OCI-LY1 (cell line): ENCODE results near the gene FAM114A1.

Experiments used
- H2AFZ ChIP-seq: fragments of 200-600 bp; sonication (generic), shearing (Covaris generic); 2 replicates; pipeline ENCODE4 v1.6.0; 2014; ENCODE audit warnings: antibody characterized with exemption, mild to moderate bottlenecking, low read length
- H3F3A ChIP-seq: fragments of 200-600 bp; sonication (generic), shearing (Covaris generic); 2 replicates; pipeline ENCODE4 v1.6.0; 2014; ENCODE audit warnings: mild to moderate bottlenecking, antibody characterized with exemption, low read length, moderate library complexity; ENCODE audit not compliant: insufficient read depth
- H3K27ac ChIP-seq: fragments of 200-600 bp; sonication (generic); 2 replicates; pipeline ENCODE4 v1.5.1; 2014; ENCODE audit warnings: low read length, mixed run types, mild to moderate bottlenecking, low read depth; ENCODE audit not compliant: poor library complexity, severe bottlenecking
- H3K27me3 ChIP-seq: fragments of 200-600 bp; sonication (generic); 2 replicates; pipeline ENCODE4 v1.6.0; 2014; ENCODE audit warnings: antibody characterized with exemption, mild to moderate bottlenecking, low read length, moderate library complexity; ENCODE audit not compliant: insufficient read depth
- H3K36me3 ChIP-seq: fragments of 200-600 bp; sonication (generic); 2 replicates; pipeline ENCODE4 v1.6.1; 2014; ENCODE audit warnings: mild to moderate bottlenecking, antibody characterized with exemption, low read length, moderate library complexity, mixed read lengths; ENCODE audit not compliant: insufficient read depth
- H3K4me1 ChIP-seq: fragments of 200-600 bp; sonication (generic); 2 replicates; pipeline ENCODE4 v1.5.1; 2014; ENCODE audit warnings: mild to moderate bottlenecking, low read length, moderate library complexity; ENCODE audit not compliant: insufficient read depth, severe bottlenecking
- H3K4me2 ChIP-seq: fragments of 200-600 bp; sonication (generic), shearing (Covaris generic); 2 replicates; pipeline ENCODE4 v1.6.1; 2014; ENCODE audit warnings: low read length
- H3K4me3 ChIP-seq: fragments of 200-600 bp; sonication (generic); 2 replicates; pipeline ENCODE4 v1.5.1; 2014; ENCODE audit warnings: low read length, low read depth, mild to moderate bottlenecking, mixed read lengths; ENCODE audit not compliant: poor library complexity, severe bottlenecking
- H3K79me2 ChIP-seq: fragments of 200-600 bp; shearing (Covaris generic); 2 replicates; pipeline ENCODE4 v1.6.1; 2016; ENCODE audit warnings: mixed run types, low read length, mixed read lengths; ENCODE audit not compliant: insufficient read depth
- H3K9ac ChIP-seq: fragments of 200-600 bp; sonication (generic), shearing (Covaris generic); 2 replicates; pipeline ENCODE4 v1.6.1; 2014; ENCODE audit warnings: mild to moderate bottlenecking, low read length, mixed read lengths
- H3K9me2 ChIP-seq: fragments of 200-600 bp; sonication (generic), shearing (Covaris generic); 2 replicates; pipeline ENCODE4 v1.6.1; 2014; ENCODE audit warnings: low read depth, mild to moderate bottlenecking, low read length, mixed read lengths
- H3K9me3 ChIP-seq: fragments of 200-600 bp; shearing (Covaris generic); 2 replicates; pipeline ENCODE4 v1.6.1; 2014; ENCODE audit warnings: low read length, mixed read lengths
- H4K20me1 ChIP-seq: fragments of 200-600 bp; sonication (generic), shearing (Covaris generic); 2 replicates; pipeline ENCODE4 v1.6.0; 2016; ENCODE audit warnings: mild to moderate bottlenecking, low read length; ENCODE audit not compliant: insufficient read depth
- EZH2 ChIP-seq: fragments of 200-600 bp; sonication (generic), shearing (Covaris generic); IDR thresholded peaks from 2 replicates; pipeline ENCODE4 v1.8.0; 2017; ENCODE audit warnings: borderline replicate concordance, mixed run types, mild to moderate bottlenecking, antibody characterized with exemption, low read length, moderate library complexity, mixed read lengths
- TF ChIP-seq, protein P1 (sequence below): fragments of 200-600 bp; sonication (generic), shearing (Covaris generic); IDR thresholded peaks from 2 replicates; pipeline ENCODE4 v1.5.1; 2017; ENCODE audit warnings: mild to moderate bottlenecking, antibody characterized with exemption, low read length, moderate library complexity, mixed read lengths

FAM114A1 gene

DNA sequence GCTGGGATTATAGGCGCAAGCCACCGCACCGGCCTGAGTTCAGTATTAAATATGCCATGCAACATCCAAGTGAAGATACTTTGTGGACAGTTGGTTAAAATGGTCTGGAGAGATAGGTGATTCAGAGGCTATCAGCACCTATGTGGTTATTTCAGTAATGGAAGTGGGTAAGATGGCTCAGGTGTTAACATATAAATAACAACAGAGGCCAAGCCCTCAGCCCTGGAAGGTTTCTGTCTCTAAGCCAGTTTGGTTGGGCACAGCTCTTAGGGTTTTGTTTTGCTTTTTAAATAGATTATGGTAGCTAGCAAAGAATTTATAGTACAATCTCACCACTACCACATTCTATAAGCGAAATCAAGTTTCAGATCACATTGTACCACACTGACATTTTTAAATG lies 16.6 kb downstream of the FAM114A1 start:
- Histone ChIP-seq H3K27me3 (no peaks in the 10 kb centered on the region), H3K4me1 (peaks cover 5% of the 10 kb centered on the region), H3K9me2 (no peaks in the 10 kb centered on the region), H3F3A (no peaks in the 10 kb centered on the region), H3K36me3 (no peaks in the 10 kb centered on the region), H3K4me2 (no peak overlapping the region), H3K27ac (no peak overlapping the region), H3K9me3 (no peaks in the 10 kb centered on the region), H3K4me3 (no peak overlapping the region), H4K20me1 (no peaks in the 10 kb centered on the region), H2AFZ (no peak overlapping the region), H3K79me2 (no peaks in the 10 kb centered on the region), H3K9ac (no peak overlapping the region)
- TF ChIP-seq, protein P1, sequence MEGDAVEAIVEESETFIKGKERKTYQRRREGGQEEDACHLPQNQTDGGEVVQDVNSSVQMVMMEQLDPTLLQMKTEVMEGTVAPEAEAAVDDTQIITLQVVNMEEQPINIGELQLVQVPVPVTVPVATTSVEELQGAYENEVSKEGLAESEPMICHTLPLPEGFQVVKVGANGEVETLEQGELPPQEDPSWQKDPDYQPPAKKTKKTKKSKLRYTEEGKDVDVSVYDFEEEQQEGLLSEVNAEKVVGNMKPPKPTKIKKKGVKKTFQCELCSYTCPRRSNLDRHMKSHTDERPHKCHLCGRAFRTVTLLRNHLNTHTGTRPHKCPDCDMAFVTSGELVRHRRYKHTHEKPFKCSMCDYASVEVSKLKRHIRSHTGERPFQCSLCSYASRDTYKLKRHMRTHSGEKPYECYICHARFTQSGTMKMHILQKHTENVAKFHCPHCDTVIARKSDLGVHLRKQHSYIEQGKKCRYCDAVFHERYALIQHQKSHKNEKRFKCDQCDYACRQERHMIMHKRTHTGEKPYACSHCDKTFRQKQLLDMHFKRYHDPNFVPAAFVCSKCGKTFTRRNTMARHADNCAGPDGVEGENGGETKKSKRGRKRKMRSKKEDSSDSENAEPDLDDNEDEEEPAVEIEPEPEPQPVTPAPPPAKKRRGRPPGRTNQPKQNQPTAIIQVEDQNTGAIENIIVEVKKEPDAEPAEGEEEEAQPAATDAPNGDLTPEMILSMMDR: no peak
- TF ChIP-seq EZH2: no peak

DNA sequence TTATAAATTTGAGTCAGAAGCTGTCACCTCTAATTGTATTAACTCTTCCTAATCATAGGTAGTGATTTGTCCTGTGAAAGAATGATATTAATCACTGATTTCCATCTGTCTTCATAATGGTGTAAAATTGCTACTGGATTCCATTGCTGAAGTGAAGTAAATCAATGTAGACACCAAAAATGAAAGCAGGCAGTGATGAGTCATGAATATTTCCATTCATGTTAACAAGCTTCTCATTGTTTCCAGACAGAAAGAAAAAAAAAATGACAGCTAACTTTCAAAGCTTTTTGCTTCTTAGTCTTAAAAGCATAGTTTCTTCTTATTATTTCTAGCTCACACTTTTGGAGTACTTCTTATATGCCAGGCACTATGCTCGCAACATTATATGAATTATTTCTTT lies 21.5 kb downstream of the FAM114A1 start:
- H2AFZ ChIP-seq: no peak overlapping the region

DNA sequence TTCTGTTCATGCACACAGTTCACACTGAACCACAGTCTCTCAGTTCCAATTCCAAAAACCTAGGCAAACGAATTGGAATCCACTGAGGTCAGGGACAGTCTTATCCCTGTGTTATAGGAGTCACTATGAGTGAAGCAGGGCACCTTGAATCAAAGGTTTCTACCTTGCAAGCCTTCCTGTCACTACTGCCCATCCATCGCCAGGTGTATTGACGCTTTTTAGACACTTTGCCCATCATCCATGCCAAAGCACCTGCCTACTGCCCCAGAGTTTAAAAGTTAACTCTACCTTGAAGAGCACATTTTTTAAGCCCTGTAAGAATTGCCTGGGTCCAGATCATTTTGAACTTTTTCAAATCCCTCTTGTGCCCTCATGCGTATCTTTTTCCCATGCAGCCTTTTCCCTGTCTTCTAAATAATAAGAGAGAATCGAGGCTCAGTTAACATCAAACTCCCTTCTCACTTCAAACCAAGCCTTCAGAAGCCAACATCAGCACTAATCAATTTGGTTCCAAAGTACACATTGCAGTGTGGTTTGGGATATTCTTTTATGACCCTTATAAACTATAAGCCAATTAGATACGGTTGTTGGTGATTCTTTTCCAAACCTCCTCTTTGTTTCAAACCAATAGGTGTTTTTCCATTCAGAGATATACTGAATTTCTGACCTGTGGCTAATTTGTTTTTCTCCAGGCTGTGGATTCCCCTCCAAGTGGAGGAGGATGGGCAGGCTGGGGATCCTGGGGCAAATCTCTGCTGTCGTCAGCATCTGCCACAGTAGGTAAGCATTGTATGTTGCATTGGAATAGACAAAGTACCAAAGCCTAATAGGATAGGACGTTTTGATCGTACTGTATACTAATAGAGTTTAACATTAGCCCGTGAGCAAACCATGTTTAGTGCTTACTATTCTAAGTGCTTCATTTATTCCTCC lies 23.7 kb downstream of the FAM114A1 start:
- no peak overlapping the region for H2AFZ ChIP-seq
- no peaks in the 10 kb centered on the region for H4K20me1 ChIP-seq
- H3K27ac ChIP-seq: no peak overlapping the region
- no peaks in the 10 kb centered on the region for H3K36me3 ChIP-seq
- no peaks in the 10 kb centered on the region for H3K27me3 ChIP-seq
- H3K4me1 ChIP-seq: peaks cover 6% of the 10 kb centered on the region
- no peak overlapping the region for H3K4me3 ChIP-seq
- no peak overlapping the region for H3K9ac ChIP-seq
- no peak for TF ChIP-seq EZH2
- TF ChIP-seq, protein P1: no peak
- H3K9me2 ChIP-seq: no peaks in the 10 kb centered on the region
- no peaks in the 10 kb centered on the region for H3K79me2 ChIP-seq
- no peaks in the 10 kb centered on the region for H3K9me3 ChIP-seq
- no peaks in the 10 kb centered on the region for H3F3A ChIP-seq
- H3K4me2 ChIP-seq: no peak overlapping the region

More for the DNA sequence above, 21.5 kb downstream of the FAM114A1 start:
- TF ChIP-seq, protein P1: no peak
- no peak for TF ChIP-seq EZH2
- Histone ChIP-seq H3K27me3 (no peaks in the 10 kb centered on the region), H3K4me2 (no peak overlapping the region), H3K36me3 (no peaks in the 10 kb centered on the region), H4K20me1 (no peaks in the 10 kb centered on the region), H3F3A (no peaks in the 10 kb centered on the region), H3K9ac (no peak overlapping the region), H3K4me1 (peaks cover 6% of the 10 kb centered on the region), H3K9me3 (no peaks in the 10 kb centered on the region), H3K4me3 (no peak overlapping the region), H3K9me2 (no peaks in the 10 kb centered on the region), H3K79me2 (no peaks in the 10 kb centered on the region), H3K27ac (no peak overlapping the region)
